ENCODE results near the gene DHX58.

DHX58 gene

GRCh38 chr17:42090964-42091790 lies 21.3 kb downstream of the DHX58 start:
- no peak overlapping the region for H3K4me2 ChIP-seq (ENCODE audit: low read length)
- H2AFZ ChIP-seq (ENCODE audit: low read depth, low read length): no peak overlapping the region
- peaks cover 100% of the 10 kb centered on the region for H3K79me2 ChIP-seq (ENCODE audit: low read length)
- H3K36me3 ChIP-seq (replicated peaks; ENCODE audit: low read depth, low read length): peaks cover 33% of the 10 kb centered on the region
- H3K9ac ChIP-seq (ENCODE audit: low read length): no peak overlapping the region
- no peak overlapping the region for H3K27ac ChIP-seq (ENCODE audit: low read length)
- H4K20me1 ChIP-seq (ENCODE audit: insufficient read depth, low read length): peaks cover 87% of the 10 kb centered on the region
- H3K9me3 ChIP-seq (ENCODE audit: insufficient read depth, low read length): no peaks in the 10 kb centered on the region
- TF ChIP-seq CTCF (IDR thresholded peaks at IDR 0.05; ENCODE audit: low read depth, low read length): no peak
- no peak for TF ChIP-seq EZH2phosphoT487 (IDR thresholded peaks at IDR 0.05; ENCODE audit: low read depth)
- H3K4me3 ChIP-seq (ENCODE audit: low read length): no peak overlapping the region
- H3K4me1 ChIP-seq (ENCODE audit: low read length): peaks cover 21% of the 10 kb centered on the region
- H3K27me3 ChIP-seq (ENCODE audit: low read depth, low read length): no peaks in the 10 kb centered on the region

- H4K20me1 ChIP-seq (ENCODE audit: insufficient read depth, low read length): peaks cover 86% of the 10 kb centered on the region
- TF ChIP-seq EZH2phosphoT487 (IDR thresholded peaks at IDR 0.05; ENCODE audit: low read depth) (no peak), CTCF (IDR thresholded peaks at IDR 0.05; ENCODE audit: low read depth, low read length) (no peak)
- H3K79me2 ChIP-seq (ENCODE audit: low read length): peaks cover 100% of the 10 kb centered on the region
- peaks cover 16% of the 10 kb centered on the region for H3K36me3 ChIP-seq (replicated peaks; ENCODE audit: low read depth, low read length)
- H3K4me2 ChIP-seq (ENCODE audit: low read length): no peak overlapping the region
- H3K9ac ChIP-seq (ENCODE audit: low read length): no peak overlapping the region
- H3K27ac ChIP-seq (ENCODE audit: low read length): no peak overlapping the region
- no peaks in the 10 kb centered on the region for H3K4me1 ChIP-seq (ENCODE audit: low read length)
- H3K27me3 ChIP-seq (ENCODE audit: low read depth, low read length): no peaks in the 10 kb centered on the region
- H3K9me3 ChIP-seq (ENCODE audit: insufficient read depth, low read length): no peaks in the 10 kb centered on the region
- no peak overlapping the region for H3K4me3 ChIP-seq (ENCODE audit: low read length)
- H2AFZ ChIP-seq (ENCODE audit: low read depth, low read length): no peak overlapping the region
Measured at GRCh38 chr17:42088736-42089135, 23.8 kb downstream of the DHX58 start.

GRCh38 chr17:42087736-42088705 lies 24.5 kb downstream of the DHX58 start:
- Histone ChIP-seq H4K20me1 (ENCODE audit: insufficient read depth, low read length) (peaks cover 88% of the 10 kb centered on the region), H3K4me3 (ENCODE audit: low read length) (no peak overlapping the region), H2AFZ (ENCODE audit: low read depth, low read length) (no peak overlapping the region), H3K79me2 (ENCODE audit: low read length) (peaks cover 100% of the 10 kb centered on the region), H3K36me3 (replicated peaks; ENCODE audit: low read depth, low read length) (peaks cover 16% of the 10 kb centered on the region), H3K9ac (ENCODE audit: low read length) (no peak overlapping the region), H3K4me2 (ENCODE audit: low read length) (no peak overlapping the region), H3K4me1 (ENCODE audit: low read length) (no peaks in the 10 kb centered on the region), H3K27me3 (ENCODE audit: low read depth, low read length) (no peaks in the 10 kb centered on the region), H3K9me3 (ENCODE audit: insufficient read depth, low read length) (no peaks in the 10 kb centered on the region), H3K27ac (ENCODE audit: low read length) (no peak overlapping the region)
- TF ChIP-seq EZH2phosphoT487 (IDR thresholded peaks at IDR 0.05; ENCODE audit: low read depth) (no peak), CTCF (IDR thresholded peaks at IDR 0.05; ENCODE audit: low read depth, low read length) (no peak)
